Islet precursor cell (in vitro differentiated cells): ENCODE results near the gene GNG2.

ENCODE experiments used
- DNase-seq: peaks from one replicate; pipeline ENCODE4 v3.0.0-alpha.2; 2018

The GNG2 gene

DNA sequence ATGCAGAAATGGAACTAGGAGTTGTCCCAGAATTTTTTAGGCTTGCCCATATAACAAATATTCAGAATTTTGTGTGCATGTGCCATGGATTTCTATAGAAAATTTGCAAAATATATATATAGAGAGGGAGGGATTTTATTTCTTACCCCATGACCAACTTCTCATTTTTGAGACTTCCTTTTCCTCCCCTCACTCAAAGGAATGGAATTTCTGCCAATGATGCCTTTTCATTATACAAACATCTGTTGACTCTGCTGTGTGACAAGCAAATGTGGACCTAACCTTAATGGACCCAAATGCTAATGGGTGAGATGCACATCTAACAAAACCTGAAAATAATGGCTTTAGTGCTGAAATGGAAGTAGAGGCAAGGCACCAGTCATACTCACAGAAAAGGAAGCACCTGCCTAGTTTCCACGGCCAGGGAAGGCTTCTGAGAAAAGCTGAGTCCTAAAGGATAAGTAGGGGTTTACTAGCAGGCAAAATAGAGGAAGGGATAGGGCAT lies 3.6 kb upstream of the GNG2 start:
- no peak for DNase-seq

- no peak for DNase-seq
Measured at GRCh38 chr14:51859131-51859530, 1.3 kb upstream of the GNG2 start.

GRCh38 chr14:51860825-51861499 lies 550 bp downstream of the GNG2 start:
- DNase-seq: no peak

GRCh38 chr14:51862176-51862796 lies 1.9 kb downstream of the GNG2 start:
- DNase-seq: no peak

- no peak for DNase-seq
Measured at GRCh38 chr14:51862860-51863259, 2.4 kb downstream of the GNG2 start.

DNA sequence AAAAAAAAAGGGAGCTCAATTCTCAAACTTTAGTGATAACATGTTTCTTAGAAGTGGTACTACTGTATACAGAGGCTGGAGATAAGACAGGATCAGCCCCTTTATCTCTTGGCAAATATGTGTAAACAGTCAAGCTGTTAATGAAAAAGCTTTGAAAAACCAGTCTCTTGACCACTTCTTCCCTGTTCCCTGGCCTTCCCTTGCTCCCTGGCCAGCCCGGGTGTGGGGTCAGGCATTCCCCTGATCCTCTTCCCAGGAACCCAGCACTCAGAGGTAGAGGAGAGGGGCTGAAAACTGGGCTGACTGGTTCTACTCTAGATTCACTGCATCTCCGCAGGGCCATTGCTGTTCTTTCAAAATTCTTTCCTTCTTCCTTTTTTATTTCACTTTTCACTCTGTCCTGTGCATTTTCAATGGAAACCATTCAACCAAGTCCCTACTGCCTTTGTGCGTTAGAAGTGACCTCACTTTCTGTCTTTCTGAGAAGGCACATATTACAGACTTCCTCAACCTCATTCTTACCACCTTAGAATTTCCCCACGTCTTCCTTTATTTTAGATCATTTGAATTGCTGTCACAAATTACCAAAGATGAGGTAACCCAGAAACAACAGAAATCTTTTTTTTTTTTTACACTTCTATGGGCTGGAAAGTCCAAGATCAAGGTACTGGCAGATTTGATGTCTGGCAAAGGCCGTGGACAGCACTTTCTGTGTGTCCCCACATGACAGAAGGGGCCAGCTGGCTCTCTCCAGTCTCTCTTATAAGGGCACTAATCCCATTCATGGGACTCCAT lies 5.7 kb downstream of the GNG2 start:
- DNase-seq: peak; percentile 83

GRCh38 chr14:51867741-51868140 lies 7.3 kb downstream of the GNG2 start:
- no peak for DNase-seq

DNA sequence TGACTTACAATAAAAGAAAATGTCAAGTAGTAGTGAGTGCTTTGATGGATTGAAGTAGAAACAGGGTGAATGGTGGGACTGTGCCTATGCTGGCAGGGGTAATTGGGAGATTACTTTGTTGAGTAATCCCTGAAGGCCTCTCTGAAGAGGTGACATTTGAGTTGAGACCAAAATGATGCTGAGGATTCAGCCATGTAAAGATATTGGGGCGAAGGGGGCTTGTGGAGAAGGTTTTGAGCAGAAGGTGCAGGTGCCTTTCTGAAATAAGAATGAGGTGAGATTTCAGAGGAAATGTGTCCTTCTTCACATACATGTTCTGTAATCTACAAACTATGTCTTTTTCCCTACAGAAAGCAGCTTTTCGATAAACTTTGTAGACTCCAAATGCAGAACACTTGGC lies 8.0 kb downstream of the GNG2 start:
- DNase-seq: no peak

DNA sequence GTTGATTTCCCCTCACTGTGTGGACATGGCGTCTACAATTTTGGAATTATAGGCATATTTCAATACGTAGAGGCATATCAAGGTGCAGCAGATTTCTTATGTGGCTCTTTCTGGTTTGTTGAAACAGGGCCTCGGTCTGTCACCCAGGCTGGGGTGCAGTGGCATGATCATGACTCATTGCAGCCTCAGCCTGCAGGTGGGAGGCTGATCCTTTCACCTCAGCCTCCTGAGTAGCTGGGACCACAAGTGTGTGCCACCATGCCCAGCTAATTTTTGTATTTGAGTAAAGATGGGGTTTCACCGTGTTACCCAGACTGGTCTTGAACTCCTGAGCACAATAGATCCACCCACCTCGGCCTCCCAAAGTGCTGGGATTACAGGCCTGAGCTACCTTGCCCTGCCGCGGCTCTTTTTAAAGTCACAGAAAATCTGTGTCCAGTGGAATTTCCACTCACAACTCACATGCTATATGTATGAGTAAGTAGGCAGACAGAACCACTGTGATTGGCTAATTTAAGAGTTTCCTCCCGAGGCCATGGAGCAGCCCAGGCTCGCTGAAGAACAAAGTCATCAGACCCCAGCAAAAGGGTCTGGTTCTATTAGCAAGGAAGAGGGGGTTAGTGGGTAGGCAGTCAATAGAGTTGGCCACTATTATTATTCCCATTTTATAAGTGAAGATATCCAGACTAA lies 9.1 kb downstream of the GNG2 start:
- no peak for DNase-seq

DNA sequence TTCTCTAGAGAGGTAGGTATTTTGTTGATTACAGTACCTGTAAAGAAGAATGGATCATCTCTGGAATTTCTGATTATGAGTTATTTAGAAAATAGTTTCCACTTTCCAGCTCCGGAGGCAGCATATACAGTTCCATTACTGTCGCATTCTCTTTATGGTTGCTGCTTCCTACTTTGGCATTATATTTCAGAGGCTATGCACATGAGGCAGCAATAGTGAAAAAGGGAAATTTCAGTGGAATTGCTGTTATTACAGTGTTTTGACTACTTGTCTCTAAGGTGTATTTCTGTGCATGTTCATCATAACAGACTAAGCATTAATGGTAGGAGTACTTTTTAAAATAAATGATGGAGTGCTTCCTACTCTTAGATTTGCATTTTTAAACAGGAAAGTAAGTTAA lies 10.2 kb downstream of the GNG2 start:
- DNase-seq: no peak

- DNase-seq: no peak
Measured at GRCh38 chr14:51871846-51872245, 11.4 kb downstream of the GNG2 start.

- DNase-seq: no peak
Measured at GRCh38 chr14:51872396-51872795, 12.0 kb downstream of the GNG2 start.

DNA sequence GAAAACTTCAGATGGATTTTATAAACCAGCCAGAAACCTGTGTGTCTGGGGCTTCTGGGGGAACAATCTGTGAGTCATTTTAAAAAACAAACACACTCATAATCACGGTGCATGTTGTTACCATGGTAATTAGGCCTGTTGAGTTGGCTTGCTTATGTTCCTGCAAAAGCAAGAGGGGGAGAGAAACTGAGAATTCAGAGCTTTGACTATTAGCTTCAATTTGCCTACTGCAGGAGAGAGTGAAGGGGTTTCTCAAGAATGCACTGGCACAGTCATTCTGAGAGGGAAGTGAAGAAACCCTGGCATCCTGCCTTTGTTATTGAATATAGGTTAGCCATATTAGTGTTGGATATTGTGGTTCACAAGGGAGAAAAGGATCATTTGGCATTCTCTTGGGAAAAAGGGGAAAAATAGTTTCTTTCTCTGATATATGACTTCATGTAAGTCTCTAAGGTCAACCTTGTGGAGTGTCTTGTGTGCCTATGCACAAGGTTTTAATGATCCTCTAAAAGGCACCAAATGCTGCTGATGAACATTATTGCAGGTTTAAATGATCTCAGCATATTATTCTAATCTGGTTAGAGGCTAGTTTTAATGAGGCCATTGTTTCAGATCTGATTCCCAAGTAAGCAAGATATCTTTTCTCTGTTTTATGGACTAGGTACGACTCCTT lies 12.9 kb downstream of the GNG2 start:
- DNase-seq: no peak

GRCh38 chr14:51877810-51878209 lies 17.4 kb downstream of the GNG2 start:
- no peak for DNase-seq

DNA sequence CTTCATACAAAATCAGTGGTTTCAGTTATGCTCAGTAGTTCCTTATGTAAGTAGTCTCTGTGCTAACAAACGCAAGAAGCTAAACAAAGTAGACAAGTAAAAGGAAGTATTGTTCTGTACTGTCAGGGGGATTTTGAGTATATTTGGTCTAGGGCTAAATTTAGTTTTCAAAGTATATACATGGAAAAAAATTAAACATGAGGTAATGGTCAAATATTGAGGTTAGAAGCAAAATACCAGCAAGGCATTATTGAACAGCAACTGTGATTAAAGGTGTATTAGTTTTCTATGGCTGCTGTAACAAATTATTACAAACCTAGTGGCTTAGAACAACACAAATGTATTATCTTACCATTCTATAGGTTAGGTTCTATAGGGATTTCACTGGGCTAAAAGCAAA lies 18.8 kb downstream of the GNG2 start:
- DNase-seq: no peak

DNA sequence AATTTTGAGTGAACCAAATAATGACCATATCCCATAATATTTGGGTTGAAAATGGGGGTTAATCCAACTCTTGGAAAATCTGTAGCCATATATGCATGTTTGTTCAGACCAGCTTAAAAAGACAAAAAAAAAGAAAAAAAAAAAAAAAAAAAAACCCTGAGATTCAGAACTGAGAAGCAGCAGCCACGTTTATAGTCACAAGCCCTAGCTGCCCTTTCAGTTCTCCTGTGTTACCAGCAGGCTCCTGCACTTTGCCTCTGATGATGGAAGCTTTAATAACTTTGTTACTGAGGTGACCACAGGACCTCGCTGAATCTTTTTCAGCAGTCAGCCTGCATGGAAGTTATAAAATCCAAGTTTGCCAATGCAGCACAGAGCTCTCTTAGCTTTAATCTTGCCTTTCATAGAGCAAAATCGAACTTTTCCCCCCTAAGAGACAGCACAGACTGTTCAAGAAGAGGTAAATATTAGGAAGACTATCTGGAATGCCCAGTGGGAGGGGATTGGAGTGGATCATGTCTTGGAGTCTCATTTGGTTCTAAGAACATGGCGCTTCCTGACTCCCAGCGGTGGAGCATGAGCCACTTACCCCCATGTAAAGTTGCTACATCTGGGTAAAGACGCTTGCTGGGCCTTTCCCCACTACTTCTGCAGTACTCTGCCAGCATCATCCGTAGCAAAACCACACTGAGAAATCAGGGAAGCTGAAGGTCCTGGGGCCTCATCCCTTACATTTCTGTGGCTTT lies 20.6 kb downstream of the GNG2 start:
- no peak for DNase-seq

GRCh38 chr14:51881636-51882035 lies 21.2 kb downstream of the GNG2 start:
- no peak for DNase-seq

DNA sequence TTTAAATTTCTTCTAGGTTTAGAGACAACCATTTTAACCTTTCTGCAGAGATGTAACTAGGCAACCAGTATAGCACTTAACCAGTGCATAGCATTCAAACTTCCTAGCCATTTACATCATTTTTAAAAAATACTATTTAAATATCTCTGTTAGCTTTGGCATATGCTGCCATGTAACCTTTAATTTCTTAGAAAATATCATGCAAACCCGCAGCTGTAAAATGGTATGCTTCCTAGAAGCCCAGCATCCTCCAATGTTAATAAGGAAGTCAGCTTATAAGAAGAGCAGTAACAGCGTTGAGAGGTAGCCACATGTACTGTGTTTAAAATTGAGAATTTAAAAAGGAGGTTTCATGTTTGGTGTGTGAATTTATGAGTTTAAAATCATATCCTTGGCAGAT lies 22.8 kb downstream of the GNG2 start:
- DNase-seq: no peak

DNA sequence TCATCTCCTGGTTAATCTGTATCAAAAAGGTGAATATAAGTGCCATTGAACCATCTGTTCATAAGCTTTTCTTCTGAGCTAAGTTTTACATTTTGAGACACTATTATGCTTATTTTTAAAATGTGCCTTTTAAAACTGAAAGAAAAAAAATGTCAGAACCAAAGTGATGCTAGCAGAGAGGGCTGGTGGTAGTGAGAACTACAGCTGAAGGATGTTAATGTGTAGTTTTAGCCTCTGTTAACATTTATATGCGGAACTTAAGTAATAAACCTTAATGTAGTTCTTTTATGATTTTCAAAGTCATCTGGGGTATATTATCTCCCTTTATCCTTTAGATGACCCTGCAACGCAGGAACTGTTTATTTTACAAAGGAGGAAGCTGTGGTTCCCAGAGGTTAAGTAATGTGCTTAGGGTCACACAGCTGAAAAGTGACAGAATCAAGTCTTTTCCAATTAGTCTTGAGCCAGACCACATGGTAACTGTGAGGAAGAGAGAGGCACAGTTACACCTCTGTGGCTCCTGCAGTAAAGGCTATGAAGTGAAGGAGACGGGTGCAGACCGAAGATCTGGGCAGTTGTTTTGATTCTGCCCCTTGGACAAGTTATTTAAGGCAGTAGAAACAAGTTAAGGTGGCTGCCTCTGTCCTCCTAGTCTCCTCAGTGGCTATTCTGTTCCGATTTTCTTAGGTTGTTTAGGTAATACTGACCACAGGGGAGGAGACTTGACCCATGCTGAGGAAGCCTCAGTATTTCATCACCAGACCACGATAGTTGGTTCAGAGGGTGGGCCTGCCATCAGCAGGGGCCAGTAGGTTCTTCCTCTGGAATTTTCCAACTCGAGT lies 23.9 kb downstream of the GNG2 start:
- DNase-seq: no peak

DNA sequence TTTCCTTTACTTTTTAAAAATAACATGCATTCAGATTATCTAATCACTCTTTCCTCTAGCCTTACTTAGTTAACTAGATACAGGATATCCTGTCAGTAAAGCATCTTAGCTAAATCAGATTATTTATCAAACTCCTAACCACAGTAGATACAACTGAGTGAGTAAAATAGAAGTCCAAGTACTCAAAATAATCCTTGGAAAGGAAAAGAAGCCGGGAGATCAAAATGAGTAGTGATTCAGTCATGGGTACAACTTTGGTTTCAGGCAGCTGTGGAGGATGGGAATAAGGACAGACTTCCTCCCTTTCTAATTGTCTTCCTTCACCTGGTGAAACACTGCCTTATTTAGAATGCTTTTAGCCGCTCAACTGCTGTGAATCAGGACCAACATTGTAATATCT lies 29.4 kb downstream of the GNG2 start:
- DNase-seq: no peak

- no peak for DNase-seq
Measured at GRCh38 chr14:51894250-51894649, 33.8 kb downstream of the GNG2 start.
